Activated naive CD8-positive, alpha-beta T cell treated with anti-CD3 and anti-CD28 coated beads for 36 hours (primary cell): Measurements from ENCODE around the gene RAG1. TPM values are rescaled to one million over a fixed set of nuclear protein-coding genes. Genes with fewer than 3 reads are reported as not detected.

Experiments
- total RNA-seq, 2 experiments: library from RNA; stranded (reverse); gene quantifications; one replicate each; pipeline ENCODE4 v1.2.3, GENCODE V29; 2021

The RAG1 gene
- total RNA-seq, 2 experiments from 2014 or later, result 0.38 to 0.43 TPM

Other genes starting within 250 kb of the RAG1 start
- 1 to 10 TPM; 8.5 to 9.8 TPM for gene TRAF6, start 57.7 kb upstream of the RAG1 start, total RNA-seq
- gene IFTAP, start 26.5 kb downstream of the RAG1 start, total RNA-seq, result 1 to 10 TPM; 4.6 to 5.4 TPM
- not detected for gene RAG2, start 30.2 kb downstream of the RAG1 start, total RNA-seq